Measurements from ENCODE around the gene CCDC187. TPM values are rescaled to one million over a fixed set of nuclear protein-coding genes. Genes with fewer than 3 reads are reported as not detected.
"Not testable (repeated sequence)": the region's sequence is repeated elsewhere in the genome, so short reads cannot be mapped to it uniquely, and the experiment has no call there.

CCDC187 gene
- total RNA-seq, 2 donors from 2014 or later = 1.2 TPM; not detected in 1

GRCh38 chr9:136270173-136270705 lies 33.7 kb downstream of the CCDC187 start:
- 90% methylated on average over 13 of the region's 13 CpGs for WGBS
- intact Hi-C loops (cut with DNase I) = no loop called here
- H3K4me3 ChIP-seq = no peak overlapping the region
- H3K4me1 ChIP-seq (replicated peaks) = no peaks in the 10 kb centered on the region
- no peaks in the 10 kb centered on the region for H3K27me3 ChIP-seq (replicated peaks; ENCODE audit: insufficient read depth)
- H3K36me3 ChIP-seq = no peaks in the 10 kb centered on the region
- TF ChIP-seq POLR2AphosphoS5 (IDR thresholded peaks at IDR 0.05) = no peak
- TF ChIP-seq POLR2A (IDR thresholded peaks at IDR 0.05) = no peak
- TF ChIP-seq CTCF (IDR thresholded peaks at IDR 0.05) = no peak
- H3K27ac ChIP-seq = no peak overlapping the region
- no peak for DNase-seq (ENCODE audit: low spot score)
- H3K9me3 ChIP-seq = no peaks in the 10 kb centered on the region

GRCh38 chr9:136268735-136269134 lies 35.2 kb downstream of the CCDC187 start:
- no peak for DNase-seq (ENCODE audit: low spot score)
- 68% methylated on average over 6 of the region's 6 CpGs for WGBS
- Histone ChIP-seq H3K27me3 (replicated peaks; ENCODE audit: insufficient read depth) (no peaks in the 10 kb centered on the region), H3K36me3 (no peaks in the 10 kb centered on the region), H3K27ac (no peak overlapping the region), H3K4me1 (replicated peaks) (no peaks in the 10 kb centered on the region), H3K4me3 (no peak overlapping the region), H3K9me3 (no peaks in the 10 kb centered on the region)
- TF ChIP-seq POLR2A (IDR thresholded peaks at IDR 0.05) (no peak), CTCF (IDR thresholded peaks at IDR 0.05) (no peak), POLR2AphosphoS5 (IDR thresholded peaks at IDR 0.05) (no peak)
- intact Hi-C loops (cut with DNase I) = no loop called here

GRCh38 chr9:136268318-136268717 lies 35.6 kb downstream of the CCDC187 start:
- 57% methylated on average over 6 of the region's 6 CpGs for WGBS
- Histone ChIP-seq H3K9me3 (no peaks in the 10 kb centered on the region), H3K4me1 (replicated peaks) (no peaks in the 10 kb centered on the region), H3K36me3 (no peaks in the 10 kb centered on the region), H3K4me3 (no peak overlapping the region), H3K27ac (no peak overlapping the region), H3K27me3 (replicated peaks; ENCODE audit: insufficient read depth) (no peaks in the 10 kb centered on the region)
- DNase-seq (ENCODE audit: low spot score) = no peak
- no peak for TF ChIP-seq CTCF (IDR thresholded peaks at IDR 0.05)
- no peak for TF ChIP-seq POLR2A (IDR thresholded peaks at IDR 0.05)
- no peak for TF ChIP-seq POLR2AphosphoS5 (IDR thresholded peaks at IDR 0.05)
- intact Hi-C loops (cut with DNase I) = no loop called here

DNA sequence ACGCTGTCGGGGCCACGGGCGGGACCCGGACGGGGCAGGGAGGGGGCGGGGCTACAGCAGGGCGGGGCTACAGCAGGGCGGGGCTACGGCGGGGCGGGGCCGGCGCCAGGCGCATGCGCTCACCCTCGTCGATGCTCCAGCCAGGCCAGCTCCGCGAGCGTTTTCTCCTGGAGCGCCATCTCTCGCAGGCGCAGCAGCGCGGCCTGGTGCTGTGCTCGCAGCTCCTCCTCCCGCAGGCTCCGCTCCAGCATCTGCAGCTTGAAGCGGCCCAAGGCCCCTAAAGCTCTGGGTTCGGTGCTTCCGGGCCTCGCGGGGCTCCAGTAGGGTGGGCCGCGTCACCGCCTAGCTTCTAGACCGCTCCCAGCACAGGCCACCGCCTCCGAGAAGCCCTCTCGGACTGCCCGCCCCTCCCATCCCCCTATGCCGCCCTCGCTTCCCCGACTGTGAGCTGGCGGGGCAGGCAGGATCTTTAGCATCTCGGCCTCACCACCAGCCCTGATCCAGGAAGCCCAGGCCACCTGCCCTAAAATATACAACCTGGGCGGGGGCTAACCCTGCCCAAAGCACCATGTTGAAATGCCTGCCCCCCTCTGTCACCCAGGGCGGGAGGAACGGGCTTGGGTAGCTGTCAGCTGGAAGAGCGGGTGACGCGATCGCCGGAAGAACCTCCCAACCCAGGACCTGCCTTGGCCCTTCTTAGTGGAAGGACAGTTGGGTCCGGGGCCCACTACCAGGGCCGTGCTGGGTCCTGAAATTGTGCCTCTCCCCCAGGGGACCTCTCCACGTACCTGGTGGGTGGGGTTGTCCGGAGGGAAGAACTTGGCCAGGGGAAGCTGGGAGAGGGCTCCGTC lies 36.4 kb downstream of the CCDC187 start:
- Histone ChIP-seq H3K36me3 (no peaks in the 10 kb centered on the region), H3K27me3 (replicated peaks; ENCODE audit: insufficient read depth) (no peaks in the 10 kb centered on the region), H3K9me3 (no peaks in the 10 kb centered on the region), H3K4me1 (replicated peaks) (no peaks in the 10 kb centered on the region), H3K4me3 (peak overlapping the region; percentile 27 to 30), H3K27ac (peak overlapping the region; percentile 25 to 61)
- peak in 2 of 4 experiments; percentile 11 to 36 for TF ChIP-seq CTCF (IDR thresholded peaks at IDR 0.05)
- peak; percentile 45 for TF ChIP-seq POLR2A (IDR thresholded peaks at IDR 0.05)
- peak; percentile 33 for TF ChIP-seq POLR2AphosphoS5 (IDR thresholded peaks at IDR 0.05)
- 16% methylated on average over 46 of the region's 60 CpGs for WGBS
- peak; percentile 73 for DNase-seq (ENCODE audit: low spot score)
- intact Hi-C loops (cut with DNase I) = no loop called here

DNA sequence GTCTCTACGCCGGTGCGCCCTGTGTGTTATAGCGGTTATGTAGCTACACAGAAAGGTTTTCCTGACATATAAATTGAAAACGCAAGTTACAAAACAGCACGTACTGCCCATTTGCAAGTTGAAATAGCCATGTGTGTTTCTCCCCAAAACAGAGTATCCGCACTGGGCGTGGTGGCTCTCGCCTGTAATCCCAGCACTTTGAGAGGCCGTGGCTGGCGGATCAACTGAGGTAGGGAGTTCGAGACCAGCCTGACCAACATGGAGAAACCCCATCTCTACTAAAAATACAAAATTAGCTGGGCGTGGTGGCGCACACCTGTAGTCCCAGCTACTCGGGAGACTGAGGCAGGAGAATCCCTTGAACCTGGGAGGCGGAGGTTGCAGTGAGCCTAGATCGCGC lies 37.3 kb downstream of the CCDC187 start:
- H3K9me3 ChIP-seq; H3K36me3 ChIP-seq; intact Hi-C loops (cut with DNase I); H3K27me3 ChIP-seq (replicated peaks; ENCODE audit: insufficient read depth); H3K4me1 ChIP-seq (replicated peaks); H3K4me3 ChIP-seq; DNase-seq (ENCODE audit: low spot score): not testable (repeated sequence)
- peak overlapping the region in 1 of 2 donors; percentile 25 for H3K27ac ChIP-seq
- whole genome bisulfite sequencing = 92% methylated on average over 18 of the region's 18 CpGs
